ENCODE measurements around the gene LDLRAD1.

DNA sequence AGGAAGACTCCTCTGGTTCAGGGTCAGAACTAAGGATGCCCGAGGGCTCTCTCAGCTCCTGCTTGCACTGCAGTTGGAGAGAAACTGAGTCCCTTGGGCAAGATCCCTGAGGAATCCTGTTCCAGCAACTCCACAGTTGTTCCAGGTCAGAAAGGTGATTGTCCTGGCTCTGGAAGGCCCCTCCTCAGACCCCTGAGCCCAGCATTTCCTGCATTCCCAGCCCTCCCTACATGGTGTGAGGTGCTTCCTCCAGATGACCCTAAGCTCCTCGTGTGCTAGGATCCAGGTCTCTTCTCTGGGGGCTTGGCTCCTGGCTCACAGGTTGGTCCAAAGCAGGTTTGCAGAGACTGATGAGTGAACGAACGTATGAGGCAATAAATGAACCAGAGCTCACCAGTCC, 11.5 kb downstream of the LDLRAD1 start:
- TF ChIP-seq TAF1 (IDR thresholded peaks at IDR 0.05; ENCODE audit: borderline replicate concordance, insufficient read depth, low read length) (no peak), POLR2AphosphoS5 (IDR thresholded peaks at IDR 0.05; ENCODE audit: low read depth, low read length) (no peak), REST (IDR thresholded peaks at IDR 0.05; ENCODE audit: insufficient read depth in 1 of 2, low read depth in 2 of 2, low read length in 2 of 2) (no peak), SIN3A (IDR thresholded peaks at IDR 0.05; ENCODE audit: borderline replicate concordance, insufficient read depth, low read length) (no peak), FOXP2 (optimal IDR thresholded peaks at IDR 0.05; ENCODE audit: borderline replicate concordance, extremely low read depth, extremely low read length, insufficient read depth) (no peak)
